Stimulated activated CD4-positive, alpha-beta T cell treated with anti-CD3 and anti-CD28 coated beads, Interleukin-4, amount 100 ng/mL, for 4 hours (primary cell): ENCODE data around the gene BPHL.
"Not testable (repeated sequence)": the region's sequence is repeated elsewhere in the genome, so short reads cannot be mapped to it uniquely, and the experiment has no call there.

ENCODE experiments used
- DNase-seq, 2 experiments: peaks; one replicate each; pipeline ENCODE4 v3.0.0-alpha.2; 2020

Gene BPHL

DNA sequence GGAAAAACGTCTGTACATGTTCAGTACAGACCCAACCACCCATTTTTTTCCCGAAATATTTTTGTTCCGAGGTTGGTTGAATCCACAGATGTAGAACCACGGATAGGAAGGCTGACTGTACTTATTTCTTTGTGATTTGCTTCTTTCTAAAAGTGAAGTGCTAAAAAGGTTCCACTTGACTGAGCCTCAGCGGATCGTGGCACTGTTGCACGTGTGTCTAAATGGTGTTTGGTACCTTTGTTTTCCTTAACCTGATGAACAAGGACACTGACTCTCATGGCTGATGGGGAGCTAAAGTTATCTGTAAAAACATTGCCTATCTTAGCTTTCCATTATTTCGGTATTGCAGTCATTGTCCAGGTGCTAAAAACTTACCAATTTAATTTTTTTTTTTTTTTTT is 6.2 kb downstream of the BPHL start:
- no peak for DNase-seq

DNA sequence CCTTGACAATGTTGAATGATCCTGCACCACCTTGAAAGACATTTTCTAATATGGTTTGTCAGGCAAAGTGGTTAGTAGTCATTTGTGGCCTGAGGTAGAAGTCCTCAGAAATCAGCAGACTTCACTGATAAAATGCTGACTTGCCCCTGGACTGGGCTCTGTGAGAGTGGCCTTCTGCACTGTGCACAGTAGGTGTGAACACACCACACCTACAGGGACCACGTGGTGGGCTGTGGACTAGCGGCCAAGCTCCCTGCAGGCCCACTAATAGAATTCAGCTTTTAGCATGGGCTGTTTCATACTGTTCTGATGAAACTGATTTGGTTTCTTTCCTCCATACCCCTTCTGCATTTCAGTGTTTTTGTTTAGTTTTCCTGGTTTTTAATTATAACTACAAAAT is 7.3 kb downstream of the BPHL start:
- no peak for DNase-seq

DNA sequence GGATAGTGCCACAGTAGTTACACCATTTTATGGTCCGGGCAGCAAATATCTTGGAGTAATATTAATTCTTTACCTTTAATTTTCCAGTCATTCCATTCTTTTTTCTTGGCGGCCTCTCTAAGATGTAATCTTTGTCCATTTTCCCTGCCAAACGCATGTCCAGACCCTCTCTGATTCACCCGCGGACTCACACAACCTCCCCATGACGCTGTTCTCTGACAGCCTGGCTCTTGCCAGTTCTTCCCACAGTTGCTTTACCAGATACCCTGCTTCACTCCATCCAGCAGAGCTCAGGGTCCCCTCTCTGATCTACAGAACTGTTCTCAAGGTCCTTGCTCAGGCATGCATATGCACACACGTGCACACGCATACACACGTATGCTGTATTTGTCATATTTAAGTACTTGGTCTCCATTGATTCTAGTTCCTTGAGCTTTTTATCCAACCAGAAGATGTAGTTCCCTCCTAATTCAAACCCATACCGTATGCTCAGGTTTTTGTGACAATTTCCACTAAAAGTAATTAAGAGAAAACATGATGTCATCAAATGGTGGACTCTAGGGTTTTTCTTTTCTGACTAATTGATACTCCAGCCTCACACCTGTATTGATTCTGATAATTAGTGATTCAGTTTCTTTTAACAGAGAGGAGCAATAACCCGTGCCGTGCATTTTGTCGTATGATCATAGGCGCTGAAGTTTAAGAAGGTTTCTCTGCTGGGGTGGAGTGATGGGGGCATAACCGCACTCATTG is 10.0 kb downstream of the BPHL start:
- no peak for DNase-seq

DNA sequence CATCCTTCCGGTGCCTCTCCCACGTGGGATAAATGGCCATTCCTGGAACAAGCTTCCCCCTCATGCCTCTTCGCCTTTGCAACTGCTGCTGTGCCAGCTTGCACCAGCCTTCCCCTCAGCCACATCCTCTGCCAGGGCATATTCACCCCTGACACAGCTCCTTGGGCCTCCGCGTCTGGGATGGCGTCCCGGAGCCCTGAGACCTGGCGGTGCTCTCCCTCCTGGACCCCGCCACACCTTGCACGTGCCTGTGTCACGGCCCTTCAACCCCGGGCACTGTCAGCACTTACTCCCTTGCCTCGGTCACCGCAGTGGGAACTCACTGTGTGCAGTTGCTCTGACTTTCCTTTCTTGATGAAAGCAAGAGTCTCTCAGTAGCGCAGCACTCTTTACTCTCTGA is 13.2 kb downstream of the BPHL start:
- no peak for DNase-seq

DNA sequence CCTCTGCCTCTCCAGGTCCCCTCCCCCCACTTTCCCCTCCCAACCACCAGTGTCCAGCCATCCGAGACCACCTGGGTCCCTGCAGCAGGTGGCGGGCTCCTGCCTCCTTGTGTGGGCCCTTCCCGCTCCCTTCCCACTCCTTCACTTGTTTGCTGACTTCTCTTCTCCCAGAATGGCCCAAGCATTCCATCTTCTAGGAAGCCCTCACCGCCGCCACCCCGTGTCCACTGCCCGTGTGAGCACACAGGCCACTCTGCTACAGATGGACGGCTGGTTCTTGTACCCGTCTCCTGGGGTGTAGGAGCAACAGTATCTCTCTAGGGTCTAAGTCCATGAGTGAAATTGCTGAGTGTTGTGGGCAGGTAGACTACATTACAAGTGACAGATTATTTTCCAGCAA is 15.0 kb downstream of the BPHL start:
- DNase-seq = no peak

DNA sequence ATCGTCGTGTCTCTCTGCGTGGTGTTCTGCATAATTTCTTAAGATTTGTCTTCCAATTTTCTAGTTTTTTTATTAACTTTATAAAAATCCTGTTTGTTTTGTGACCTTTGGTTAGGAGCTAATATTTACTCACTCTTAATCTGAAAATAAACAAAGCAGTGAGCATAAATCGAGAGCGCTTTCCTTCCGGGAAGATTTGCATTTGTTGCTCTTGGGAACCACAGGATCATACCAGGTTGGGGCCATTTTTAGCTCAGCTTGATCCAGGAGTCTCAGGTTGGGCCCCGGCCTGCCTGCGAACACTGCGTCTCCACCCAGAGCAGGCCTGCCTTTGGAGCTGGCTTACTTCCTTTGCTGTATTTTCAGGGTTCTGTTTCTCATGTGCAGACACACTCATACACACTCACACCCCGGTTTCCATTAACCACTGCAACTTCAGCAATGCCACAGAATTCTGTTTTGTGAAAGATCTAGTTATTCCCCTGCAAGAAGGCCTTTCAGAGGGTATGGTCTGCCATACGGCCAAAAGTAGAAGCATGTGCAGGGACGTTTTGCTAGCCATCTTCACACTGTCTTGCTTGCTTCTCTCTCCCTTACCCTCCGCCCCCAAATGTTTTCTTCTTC is 17.3 kb downstream of the BPHL start:
- no peak for DNase-seq

DNA sequence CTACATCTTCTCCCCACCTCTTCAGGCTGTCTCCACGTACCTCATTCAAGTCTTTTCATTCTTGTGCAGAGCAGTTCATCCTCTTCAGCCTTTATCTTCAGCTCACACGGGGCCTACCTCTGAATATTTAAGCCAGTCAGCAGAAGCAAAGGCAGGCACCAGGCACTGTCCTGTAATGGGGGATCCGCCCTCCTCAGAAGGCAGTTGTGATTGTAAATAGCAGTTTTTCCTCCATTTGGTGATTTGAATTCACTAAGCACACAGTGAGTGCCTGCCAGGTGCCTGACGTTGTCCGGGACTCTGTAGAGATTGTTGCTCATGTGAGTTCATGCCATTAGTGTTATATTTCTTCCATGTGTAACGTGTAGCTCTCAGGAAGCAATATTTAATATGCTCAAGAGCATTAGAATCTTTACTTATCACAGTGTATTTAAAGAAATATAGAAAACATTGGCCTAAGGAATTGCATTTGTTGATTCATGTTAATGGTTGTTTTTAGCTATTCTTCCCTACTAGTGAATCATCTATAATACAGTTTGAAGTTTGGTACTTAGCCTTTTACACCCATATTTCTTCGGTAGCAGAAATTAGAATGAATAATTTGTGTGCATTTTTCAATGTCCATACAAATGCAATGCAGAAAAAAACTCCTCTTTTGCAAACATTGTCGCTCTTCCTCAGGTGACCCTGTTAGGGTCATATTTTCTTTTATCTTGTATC is 17.9 kb downstream of the BPHL start:
- DNase-seq = no peak

DNA sequence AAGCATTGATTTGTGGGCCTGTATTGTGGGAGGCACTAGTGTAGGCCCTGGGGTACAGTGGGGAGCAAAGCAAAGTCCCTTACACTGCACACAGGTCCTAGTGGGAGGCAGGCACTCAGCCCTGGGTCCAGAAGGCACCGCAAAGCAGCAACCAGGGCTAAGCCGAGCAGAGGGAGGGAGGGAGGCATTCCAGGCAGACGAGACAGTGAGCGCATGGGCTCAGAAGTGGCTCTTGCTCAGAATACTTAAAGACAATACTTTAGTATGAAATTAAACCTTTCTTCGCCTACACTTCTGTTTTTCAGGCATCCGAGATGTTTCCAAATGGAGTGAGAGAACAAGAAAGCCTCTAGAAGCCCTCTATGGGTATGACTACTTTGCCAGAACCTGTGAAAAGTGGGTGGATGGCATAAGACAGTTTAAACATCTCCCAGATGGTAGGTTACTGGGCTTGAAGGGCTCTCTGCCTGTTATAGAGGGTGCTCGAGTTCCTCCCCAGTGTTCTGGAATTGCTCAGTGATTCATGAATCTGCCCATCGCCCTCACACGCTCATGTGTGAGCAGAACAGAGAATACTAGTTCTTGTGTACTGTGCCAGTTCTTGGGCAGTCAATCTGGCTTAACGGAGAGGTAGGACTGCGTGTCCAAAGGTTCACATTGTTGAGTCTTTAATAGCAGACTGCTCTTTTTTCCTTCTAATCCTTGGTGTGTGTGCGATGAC is 18.7 kb downstream of the BPHL start:
- DNase-seq = no peak

DNA sequence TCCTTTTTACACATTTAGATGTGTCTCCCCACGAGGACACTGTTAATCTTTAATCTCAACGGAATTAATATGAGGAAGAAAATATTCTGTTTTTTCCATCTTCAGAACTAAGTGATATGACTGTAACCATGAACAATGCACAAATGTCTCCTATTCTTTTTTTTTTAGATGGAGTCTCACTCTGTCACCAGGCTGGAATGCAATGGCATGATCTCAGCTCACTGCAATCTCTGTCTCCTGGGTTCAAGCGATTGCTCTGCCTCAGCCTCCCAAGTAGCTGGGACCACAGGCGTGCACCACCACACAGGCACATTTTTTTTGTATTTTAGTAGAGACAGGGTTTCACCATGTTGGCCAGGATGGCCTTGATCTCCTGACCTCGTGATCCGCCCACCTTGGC is 19.4 kb downstream of the BPHL start:
- not testable (repeated sequence) for DNase-seq

DNA sequence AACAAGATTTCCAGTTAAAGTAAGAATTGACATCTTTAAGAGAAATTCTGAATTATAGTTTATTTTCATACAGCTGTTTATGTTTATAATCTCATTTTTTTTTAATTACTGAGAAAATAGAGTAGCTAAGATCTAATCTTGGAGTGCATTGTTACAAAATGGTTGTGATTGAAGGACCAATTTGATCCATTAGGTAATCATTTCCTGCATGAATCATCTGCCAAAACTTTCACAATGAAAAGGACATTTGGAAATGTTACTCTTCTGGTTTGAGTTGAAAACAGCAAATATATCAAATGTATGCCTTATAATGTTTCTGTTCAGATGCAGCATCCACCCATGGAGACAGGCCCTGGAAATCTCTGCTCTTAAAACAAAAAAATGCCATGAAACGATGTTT is 19.8 kb downstream of the BPHL start:
- no peak for DNase-seq

DNA sequence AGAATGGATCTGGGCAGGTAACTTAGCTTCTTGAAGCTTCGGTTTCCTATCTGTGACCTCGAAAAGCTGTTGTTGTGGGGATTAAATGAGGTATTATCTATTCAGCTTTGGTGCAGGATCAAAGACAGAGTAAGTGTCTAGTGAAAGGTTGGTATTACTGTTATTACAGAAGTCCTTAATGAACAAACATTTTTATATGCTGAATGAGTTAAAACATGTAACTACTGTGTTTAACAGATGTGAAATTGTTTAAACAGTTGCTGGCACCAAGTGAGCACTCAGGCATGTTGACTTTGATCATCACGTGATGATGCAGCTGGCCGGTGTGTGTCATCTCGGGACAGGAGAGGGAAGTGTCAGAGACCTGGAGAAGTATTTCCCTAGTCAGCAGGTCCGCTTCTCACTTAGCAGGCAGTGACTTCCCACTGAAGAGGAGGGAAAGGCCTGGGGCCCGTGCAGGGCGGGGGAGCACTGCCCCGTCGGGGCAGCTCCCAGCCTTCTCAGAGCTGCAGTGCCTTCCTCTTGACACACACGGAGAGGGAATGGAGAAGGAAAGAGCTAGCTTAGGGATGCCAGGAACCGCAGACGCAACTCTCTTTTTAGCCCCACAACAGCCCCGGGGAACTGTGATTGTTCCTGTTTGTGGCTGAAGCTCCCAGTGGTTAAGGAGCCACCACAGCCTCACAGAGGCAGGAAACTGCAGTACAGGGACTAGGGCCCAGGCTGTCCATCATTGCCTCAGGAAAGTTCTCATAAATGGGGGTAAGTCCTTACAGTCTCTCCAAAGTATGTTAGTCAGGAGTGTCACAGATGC is 20.8 kb downstream of the BPHL start:
- no peak for DNase-seq

DNA sequence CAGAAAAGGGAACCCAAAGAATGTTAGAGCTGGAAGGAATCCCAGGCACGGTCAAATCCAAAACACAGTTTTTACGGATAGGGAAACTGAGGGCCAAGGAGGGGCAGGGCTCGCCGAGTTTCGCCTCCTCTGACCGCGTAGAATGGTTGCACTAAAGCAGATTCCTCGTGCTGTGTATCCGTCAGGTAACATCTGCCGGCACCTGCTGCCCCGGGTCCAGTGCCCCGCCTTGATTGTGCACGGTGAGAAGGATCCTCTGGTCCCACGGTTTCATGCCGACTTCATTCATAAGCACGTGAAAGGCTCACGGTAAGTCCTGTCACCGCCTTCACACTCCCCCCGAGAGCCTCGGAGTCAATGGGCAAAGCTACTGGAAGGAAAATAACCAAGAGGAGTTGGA is 21.7 kb downstream of the BPHL start:
- DNase-seq = no peak

DNA sequence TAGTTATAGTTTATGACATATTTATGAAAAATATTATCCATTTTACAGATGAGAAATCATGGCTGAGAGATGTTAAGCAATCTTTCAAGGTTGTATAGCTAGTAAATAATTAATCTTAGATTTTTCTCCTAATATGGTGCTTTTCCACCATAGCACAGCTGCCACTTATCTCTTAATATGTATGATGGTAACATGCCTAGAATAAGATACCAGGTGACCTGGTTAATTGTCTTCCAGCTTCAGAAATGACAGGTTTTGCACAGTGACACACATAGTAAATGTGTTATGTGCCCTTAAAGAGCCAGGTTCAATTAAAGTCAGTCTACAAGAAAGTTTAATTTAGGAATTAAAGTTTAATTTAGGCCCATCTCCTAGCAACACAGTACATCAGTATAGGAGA is 24.0 kb downstream of the BPHL start:
- no peak for DNase-seq

DNA sequence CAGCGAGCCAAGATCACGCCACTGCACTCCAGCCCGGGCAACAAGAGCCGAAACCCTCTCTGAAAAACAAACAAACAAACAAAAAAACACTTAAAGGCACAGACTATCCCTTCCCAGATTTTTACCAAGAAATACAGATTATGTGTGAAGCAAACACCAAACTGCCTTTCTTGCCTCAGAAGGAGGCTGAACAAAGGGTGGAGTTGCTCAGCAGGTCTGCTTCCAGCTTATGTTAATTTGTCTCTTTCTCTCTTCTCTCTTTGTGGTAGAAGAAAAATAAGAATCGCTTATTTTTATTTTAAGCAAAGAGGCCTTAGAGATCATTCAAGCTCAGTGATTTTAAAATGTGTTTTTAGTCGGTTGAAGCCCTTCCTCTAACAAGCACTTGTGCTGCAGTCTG is 24.6 kb downstream of the BPHL start:
- no peak for DNase-seq

DNA sequence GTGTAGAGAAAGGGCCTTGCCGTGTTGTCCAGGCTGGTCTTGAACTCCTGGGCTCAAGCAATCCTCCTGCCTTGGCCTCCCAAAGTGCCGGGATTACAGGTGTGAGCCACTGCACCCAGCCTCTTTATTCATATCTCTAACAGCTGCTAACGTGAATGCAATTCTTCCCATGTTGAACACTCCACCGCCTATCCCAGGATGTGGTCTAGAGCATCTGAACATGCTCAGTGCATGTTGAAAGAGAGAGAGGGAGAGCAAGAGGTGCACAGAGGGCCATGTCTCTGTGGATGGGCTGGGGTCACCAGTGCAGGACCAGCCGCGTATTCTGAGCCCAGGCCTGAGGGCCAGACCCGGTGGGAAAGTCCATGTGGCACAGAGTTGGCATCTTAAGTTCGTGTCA is 26.1 kb downstream of the BPHL start:
- DNase-seq = no peak

DNA sequence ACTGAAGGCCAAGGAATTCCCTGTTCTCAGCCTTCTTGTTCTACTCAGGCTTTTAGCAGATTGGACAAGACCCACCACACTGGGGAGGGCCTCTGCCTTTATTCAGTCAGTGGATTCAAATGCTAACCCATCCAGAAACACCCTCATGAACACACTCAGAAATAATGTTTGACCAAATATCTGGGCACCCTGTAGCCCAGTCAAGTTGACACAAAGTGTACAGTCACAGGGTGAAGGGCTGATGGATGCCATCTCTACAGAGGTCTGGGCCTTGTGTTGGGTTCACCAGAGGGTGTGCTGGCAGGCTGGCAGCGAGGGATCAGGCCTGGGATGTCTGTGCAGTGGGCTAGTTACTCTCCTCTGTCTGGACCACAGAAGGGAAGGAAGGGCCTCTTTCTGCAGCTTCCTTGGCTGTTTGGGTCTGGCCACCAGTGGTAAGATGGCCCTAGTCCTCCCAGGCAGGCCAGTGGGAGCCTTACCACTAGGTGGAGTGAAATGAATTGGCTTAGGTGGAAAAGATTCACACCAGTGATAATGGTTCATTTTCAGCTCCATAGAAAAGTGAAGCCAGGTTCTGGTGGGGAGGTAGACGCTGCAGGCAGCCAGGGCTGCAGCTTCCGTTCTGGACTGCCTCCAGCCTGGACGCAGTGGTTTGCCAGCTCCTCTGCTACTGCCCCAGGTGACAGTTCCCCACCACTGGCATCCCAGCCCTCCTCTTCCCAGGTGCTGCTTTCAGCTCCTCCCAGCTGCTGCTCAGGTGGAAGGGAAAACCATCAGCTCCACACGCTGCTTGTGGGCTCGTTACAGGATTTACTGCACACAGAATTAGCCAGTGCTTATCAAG is 29.6 kb downstream of the BPHL start:
- no peak for DNase-seq

DNA sequence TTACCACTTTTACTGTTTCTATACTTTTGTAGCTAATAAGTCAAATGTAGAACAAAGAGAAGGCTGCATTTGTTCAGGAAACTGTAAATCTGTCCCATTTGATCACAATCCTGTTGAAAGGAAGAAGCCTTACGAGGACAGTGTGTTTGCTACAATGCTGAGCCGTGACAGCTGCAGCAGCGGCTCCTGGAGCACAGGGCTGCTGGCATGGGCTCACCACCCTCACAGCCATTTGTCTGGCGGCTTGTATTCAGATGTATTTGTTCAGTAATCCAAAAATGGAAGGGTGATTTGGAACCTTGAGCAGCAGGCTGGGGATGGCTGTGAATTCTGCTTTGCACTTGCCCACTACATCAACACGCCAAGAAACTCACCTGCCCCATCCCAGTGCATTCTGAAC is 33.2 kb downstream of the BPHL start:
- DNase-seq = no peak

DNA sequence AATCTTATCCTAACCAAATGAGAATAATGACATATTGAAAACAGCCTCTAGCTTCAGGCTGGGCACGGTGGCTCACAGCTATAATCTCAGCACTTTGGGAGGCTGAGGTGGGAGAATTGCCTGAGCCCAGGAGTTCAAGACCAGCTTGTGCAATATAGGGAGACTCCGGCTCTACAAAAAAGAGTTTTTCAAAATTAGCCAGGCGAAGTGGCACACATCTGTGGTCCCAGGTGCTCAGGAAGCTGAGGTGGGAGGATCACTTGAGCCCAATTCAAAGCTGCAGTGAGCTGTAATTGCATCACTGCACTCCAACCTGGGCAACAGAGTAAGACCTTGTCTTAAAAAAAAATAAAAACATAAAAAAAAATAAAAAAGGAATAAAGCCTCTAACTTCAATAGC is 34.2 kb downstream of the BPHL start:
- DNase-seq = no peak

DNA sequence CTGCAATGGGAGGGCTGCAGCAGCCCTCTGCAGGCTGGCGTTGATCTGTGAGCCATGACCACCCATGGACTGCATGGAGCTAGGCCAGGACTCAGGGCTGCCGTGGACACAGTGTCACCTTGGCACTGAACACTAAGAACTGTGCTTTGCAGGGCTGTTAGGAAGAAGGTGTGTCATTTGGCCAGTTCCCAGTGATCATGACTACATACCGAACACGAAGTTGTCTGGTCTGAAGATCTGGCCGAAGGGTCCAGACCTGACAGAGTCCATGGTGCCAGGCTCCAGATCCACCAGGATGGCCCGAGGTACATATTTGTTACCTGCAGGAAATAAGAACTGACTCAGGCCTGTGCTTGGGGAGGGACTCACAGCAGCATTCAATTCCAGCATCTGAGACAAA is 36.9 kb downstream of the BPHL start:
- DNase-seq = not testable (repeated sequence)

DNA sequence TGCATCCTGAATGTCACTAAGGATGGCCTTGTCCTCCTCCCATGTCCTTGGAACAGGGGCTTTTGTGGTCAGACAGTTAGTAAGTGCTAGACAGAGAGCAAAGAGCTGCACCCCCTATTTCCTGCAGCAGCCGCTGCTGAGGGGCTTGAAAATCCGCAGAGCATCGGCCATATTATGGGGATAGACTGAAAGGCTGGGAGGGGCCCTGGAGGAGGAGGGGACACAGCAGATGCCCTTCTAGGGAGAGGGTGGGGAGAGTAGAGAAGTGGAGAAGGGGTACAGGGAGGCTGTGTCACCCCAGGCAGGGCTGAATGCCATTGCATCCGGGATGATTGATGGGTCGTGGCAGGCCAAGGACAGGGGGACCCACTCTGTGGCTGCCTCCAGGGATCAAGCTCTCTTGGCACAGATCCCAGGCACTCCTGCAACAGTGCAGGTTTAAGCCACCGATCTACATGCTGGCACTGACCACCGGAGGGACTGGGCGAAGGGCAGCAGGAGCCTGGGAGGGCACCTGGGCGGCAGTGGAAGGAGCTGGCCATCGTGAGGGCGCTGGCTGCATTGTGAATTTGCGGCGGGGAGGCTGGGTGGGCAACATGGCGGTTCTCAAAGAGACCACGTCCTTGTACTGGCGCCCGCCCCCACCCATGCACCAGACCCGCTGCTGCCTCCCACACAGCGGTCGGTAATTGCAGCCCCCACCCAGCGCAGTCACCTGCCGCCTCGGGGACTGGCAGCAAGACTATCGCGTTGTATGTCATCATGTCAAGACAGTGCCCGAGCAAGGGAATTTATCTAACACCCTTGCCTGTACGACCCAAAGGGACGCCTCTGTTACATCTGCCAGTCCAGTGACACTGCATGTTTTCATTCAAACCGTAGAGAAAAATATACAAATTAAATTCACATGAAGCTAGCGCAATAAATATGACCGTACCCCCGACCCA is 37.9 kb downstream of the BPHL start:
- DNase-seq = peak; percentile 10 to 19
